ENCODE results near the gene ANKRD36. TPM values are rescaled to one million over a fixed set of nuclear protein-coding genes. Genes with fewer than 3 reads are reported as not detected.
"Not testable (repeated sequence)": the region's sequence is repeated elsewhere in the genome, so short reads cannot be mapped to it uniquely, and the experiment has no call there.

The ANKRD36 gene
- total RNA-seq, 1 experiment from 2014 or later: 84.2 TPM

- peak; percentile 42 for DNase-seq
- H4K20me1 ChIP-seq (ENCODE audit: insufficient read depth, low read depth, low read length); H3K27me3 ChIP-seq (ENCODE audit: low read length); H3K36me3 ChIP-seq (ENCODE audit: insufficient read depth, low read length); H3K9me2 ChIP-seq (replicated peaks; ENCODE audit: insufficient read depth, low read length); H3K4me1 ChIP-seq (ENCODE audit: low read length); H3K4me2 ChIP-seq (ENCODE audit: low read depth, low read length, poor library complexity, severe bottlenecking); H2AFZ ChIP-seq (ENCODE audit: low read length); H3K4me3 ChIP-seq (ENCODE audit: low read length); H3K27ac ChIP-seq (ENCODE audit: low read length); H3K9ac ChIP-seq (ENCODE audit: low read length); H3K9me3 ChIP-seq (ENCODE audit: low read length); H3K79me2 ChIP-seq (ENCODE audit: low read length): not testable (repeated sequence)
Measured at GRCh38 chr2:97098786-97099372, 14.1 kb upstream of the ANKRD36 start.

GRCh38 chr2:97106878-97107277, 6.1 kb upstream of the ANKRD36 start:
- H3K79me2 ChIP-seq (ENCODE audit: low read length); DNase-seq; H4K20me1 ChIP-seq (ENCODE audit: insufficient read depth, low read depth, low read length); H3K4me1 ChIP-seq (ENCODE audit: low read length); H2AFZ ChIP-seq (ENCODE audit: low read length); H3K4me3 ChIP-seq (ENCODE audit: low read length); H3K27ac ChIP-seq (ENCODE audit: low read length); H3K9ac ChIP-seq (ENCODE audit: low read length); H3K36me3 ChIP-seq (ENCODE audit: insufficient read depth, low read length); H3K4me2 ChIP-seq (ENCODE audit: low read depth, low read length, poor library complexity, severe bottlenecking); H3K9me2 ChIP-seq (replicated peaks; ENCODE audit: insufficient read depth, low read length); H3K27me3 ChIP-seq (ENCODE audit: low read length); H3K9me3 ChIP-seq (ENCODE audit: low read length): not testable (repeated sequence)

GRCh38 chr2:97111246-97111645, 1.7 kb upstream of the ANKRD36 start:
- not testable (repeated sequence) for DNase-seq; H3K9me3 ChIP-seq (ENCODE audit: low read length); H3K9ac ChIP-seq (ENCODE audit: low read length); H3K27me3 ChIP-seq (ENCODE audit: low read length); H3K27ac ChIP-seq (ENCODE audit: low read length); H3K9me2 ChIP-seq (replicated peaks; ENCODE audit: insufficient read depth, low read length); H2AFZ ChIP-seq (ENCODE audit: low read length); H3K4me2 ChIP-seq (ENCODE audit: low read depth, low read length, poor library complexity, severe bottlenecking); H3K4me1 ChIP-seq (ENCODE audit: low read length); H3K79me2 ChIP-seq (ENCODE audit: low read length); H3K36me3 ChIP-seq (ENCODE audit: insufficient read depth, low read length); H3K4me3 ChIP-seq (ENCODE audit: low read length); H4K20me1 ChIP-seq (ENCODE audit: insufficient read depth, low read depth, low read length)

- H3K36me3 ChIP-seq (ENCODE audit: insufficient read depth, low read length); H3K9me3 ChIP-seq (ENCODE audit: low read length); H3K9me2 ChIP-seq (replicated peaks; ENCODE audit: insufficient read depth, low read length); H4K20me1 ChIP-seq (ENCODE audit: insufficient read depth, low read depth, low read length); H3K79me2 ChIP-seq (ENCODE audit: low read length); H3K4me1 ChIP-seq (ENCODE audit: low read length); H3K27me3 ChIP-seq (ENCODE audit: low read length): not testable (repeated sequence)
- H3K4me2 ChIP-seq (ENCODE audit: low read depth, low read length, poor library complexity, severe bottlenecking): peak overlapping the region; percentile 89
- H3K9ac ChIP-seq (ENCODE audit: low read length): peak overlapping the region; percentile 80
- H3K27ac ChIP-seq (ENCODE audit: low read length): peak overlapping the region; percentile 77
- peak; percentile 70 for DNase-seq
- H2AFZ ChIP-seq (ENCODE audit: low read length): peak overlapping the region; percentile 93
- H3K4me3 ChIP-seq (ENCODE audit: low read length): peak overlapping the region; percentile 73
Measured at GRCh38 chr2:97112320-97113049, 468 bp upstream of the ANKRD36 start.

GRCh38 chr2:97113882-97114255, 916 bp downstream of the ANKRD36 start:
- H3K4me3 ChIP-seq (ENCODE audit: low read length): peak overlapping the region; percentile 73
- H3K4me1 ChIP-seq (ENCODE audit: low read length); H3K36me3 ChIP-seq (ENCODE audit: insufficient read depth, low read length); H4K20me1 ChIP-seq (ENCODE audit: insufficient read depth, low read depth, low read length); H3K27me3 ChIP-seq (ENCODE audit: low read length); H3K9me2 ChIP-seq (replicated peaks; ENCODE audit: insufficient read depth, low read length); H2AFZ ChIP-seq (ENCODE audit: low read length); H3K9me3 ChIP-seq (ENCODE audit: low read length); H3K79me2 ChIP-seq (ENCODE audit: low read length); DNase-seq: not testable (repeated sequence)
- H3K9ac ChIP-seq (ENCODE audit: low read length): peak overlapping the region; percentile 80
- H3K27ac ChIP-seq (ENCODE audit: low read length): peak overlapping the region; percentile 77
- H3K4me2 ChIP-seq (ENCODE audit: low read depth, low read length, poor library complexity, severe bottlenecking): peak overlapping the region; percentile 89

GRCh38 chr2:97129090-97129489, 16.1 kb downstream of the ANKRD36 start:
- not testable (repeated sequence) for H3K9me3 ChIP-seq (ENCODE audit: low read length); H3K4me3 ChIP-seq (ENCODE audit: low read length); H4K20me1 ChIP-seq (ENCODE audit: insufficient read depth, low read depth, low read length); H3K27ac ChIP-seq (ENCODE audit: low read length); H2AFZ ChIP-seq (ENCODE audit: low read length); H3K9ac ChIP-seq (ENCODE audit: low read length); H3K79me2 ChIP-seq (ENCODE audit: low read length); H3K27me3 ChIP-seq (ENCODE audit: low read length); H3K4me2 ChIP-seq (ENCODE audit: low read depth, low read length, poor library complexity, severe bottlenecking); H3K4me1 ChIP-seq (ENCODE audit: low read length); DNase-seq; H3K9me2 ChIP-seq (replicated peaks; ENCODE audit: insufficient read depth, low read length); H3K36me3 ChIP-seq (ENCODE audit: insufficient read depth, low read length)

GRCh38 chr2:97144016-97144415, 31.1 kb downstream of the ANKRD36 start:
- H3K9me2 ChIP-seq (replicated peaks; ENCODE audit: insufficient read depth, low read length); H2AFZ ChIP-seq (ENCODE audit: low read length); H3K36me3 ChIP-seq (ENCODE audit: insufficient read depth, low read length); H3K9ac ChIP-seq (ENCODE audit: low read length); H3K79me2 ChIP-seq (ENCODE audit: low read length); H3K27me3 ChIP-seq (ENCODE audit: low read length); H3K4me3 ChIP-seq (ENCODE audit: low read length); H3K4me2 ChIP-seq (ENCODE audit: low read depth, low read length, poor library complexity, severe bottlenecking); H3K4me1 ChIP-seq (ENCODE audit: low read length); H4K20me1 ChIP-seq (ENCODE audit: insufficient read depth, low read depth, low read length); H3K9me3 ChIP-seq (ENCODE audit: low read length); H3K27ac ChIP-seq (ENCODE audit: low read length); DNase-seq: not testable (repeated sequence)

- H3K79me2 ChIP-seq (ENCODE audit: low read length); H3K9me2 ChIP-seq (replicated peaks; ENCODE audit: insufficient read depth, low read length); H3K4me3 ChIP-seq (ENCODE audit: low read length); H4K20me1 ChIP-seq (ENCODE audit: insufficient read depth, low read depth, low read length); H3K27me3 ChIP-seq (ENCODE audit: low read length); H2AFZ ChIP-seq (ENCODE audit: low read length); H3K9me3 ChIP-seq (ENCODE audit: low read length); DNase-seq; H3K27ac ChIP-seq (ENCODE audit: low read length); H3K9ac ChIP-seq (ENCODE audit: low read length); H3K4me1 ChIP-seq (ENCODE audit: low read length); H3K36me3 ChIP-seq (ENCODE audit: insufficient read depth, low read length); H3K4me2 ChIP-seq (ENCODE audit: low read depth, low read length, poor library complexity, severe bottlenecking): not testable (repeated sequence)
Measured at GRCh38 chr2:97166548-97166947, 53.6 kb downstream of the ANKRD36 start.
